ENCODE results near the gene PREX1.

- TF ChIP-seq POLR2A (IDR thresholded peaks at IDR 0.05) (no peak), CTCF (IDR thresholded peaks at IDR 0.05) (no peak), POLR2AphosphoS5 (IDR thresholded peaks at IDR 0.05) (no peak)
These were observed 223.9 kb downstream of the PREX1 start for GRCh38 chr20:48603819-48604405.

Data from prostate gland (tissue), 2 donors.